Activated CD4-positive, alpha-beta T cell treated with anti-CD3 and anti-CD28 coated beads for 48 hours (primary cell): Measurements from ENCODE around the gene EMC8.
A peak's percentile ranks its signal among the peaks of the same experiment; 100 is the strongest.
"Not testable (repeated sequence)": the region's sequence is repeated elsewhere in the genome, so short reads cannot be mapped to it uniquely, and the experiment has no call there.

ENCODE experiments used
- DNase-seq: peaks from one replicate; pipeline ENCODE4 v3.0.0-alpha.2; 2020

Gene EMC8

DNA sequence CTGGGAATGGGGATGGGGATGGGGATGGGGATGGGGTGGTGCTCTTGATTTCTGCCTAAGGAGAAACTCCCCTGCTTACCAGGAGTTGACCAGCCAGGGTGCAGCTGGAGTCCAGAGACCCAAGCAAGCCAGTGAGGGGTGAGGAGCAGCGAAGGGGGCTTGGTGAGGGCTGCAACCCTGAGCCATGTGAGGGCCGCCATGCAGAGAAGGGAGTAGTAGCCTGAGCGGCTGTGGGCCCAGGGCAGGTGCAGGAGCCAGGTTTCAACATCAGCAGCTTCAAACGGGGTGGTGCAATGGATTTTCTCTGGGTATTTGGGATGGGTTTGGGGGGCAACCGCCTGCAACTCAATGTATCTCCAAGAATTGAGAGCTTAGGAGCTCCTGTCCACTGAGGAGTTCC is 35.4 kb upstream of the EMC8 start:
- DNase-seq: no peak

- DNase-seq: no peak
Observed at GRCh38 chr16:85833219-85833920, 34.0 kb upstream of the EMC8 start.

DNA sequence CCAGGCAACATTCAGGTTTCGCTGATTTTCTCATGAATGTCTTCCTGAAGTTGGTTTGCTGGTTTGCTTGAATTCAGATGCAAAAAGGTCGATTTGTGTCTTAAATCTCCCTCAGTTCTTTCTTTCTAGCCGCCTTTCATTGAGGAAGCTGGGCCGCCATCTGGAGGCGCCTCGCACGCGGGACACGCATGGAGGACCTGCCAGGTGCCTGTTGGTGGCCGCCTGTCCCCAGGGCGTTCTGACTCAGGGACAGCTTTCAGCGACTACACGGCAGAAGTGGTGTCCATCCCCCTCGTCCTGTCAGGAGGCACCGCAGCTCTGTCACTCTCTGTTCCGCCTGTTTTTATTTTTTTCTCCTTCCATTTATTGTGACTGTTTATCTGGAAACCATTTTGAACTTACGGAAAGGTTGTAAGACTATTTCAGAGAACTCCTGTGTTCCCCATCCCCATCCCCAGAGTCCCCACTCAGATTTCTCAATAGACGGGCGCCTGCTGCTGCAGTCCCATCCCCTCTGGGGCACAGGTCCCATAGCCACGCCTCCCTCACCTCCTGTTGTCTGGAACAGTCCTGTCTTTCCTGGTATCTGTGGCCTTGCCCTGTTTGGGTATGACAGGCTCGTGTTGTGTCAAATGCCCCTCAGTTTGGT is 33.4 kb upstream of the EMC8 start:
- no peak for DNase-seq

- DNase-seq: no peak
Observed at GRCh38 chr16:85830821-85831220, 31.5 kb upstream of the EMC8 start.

DNA sequence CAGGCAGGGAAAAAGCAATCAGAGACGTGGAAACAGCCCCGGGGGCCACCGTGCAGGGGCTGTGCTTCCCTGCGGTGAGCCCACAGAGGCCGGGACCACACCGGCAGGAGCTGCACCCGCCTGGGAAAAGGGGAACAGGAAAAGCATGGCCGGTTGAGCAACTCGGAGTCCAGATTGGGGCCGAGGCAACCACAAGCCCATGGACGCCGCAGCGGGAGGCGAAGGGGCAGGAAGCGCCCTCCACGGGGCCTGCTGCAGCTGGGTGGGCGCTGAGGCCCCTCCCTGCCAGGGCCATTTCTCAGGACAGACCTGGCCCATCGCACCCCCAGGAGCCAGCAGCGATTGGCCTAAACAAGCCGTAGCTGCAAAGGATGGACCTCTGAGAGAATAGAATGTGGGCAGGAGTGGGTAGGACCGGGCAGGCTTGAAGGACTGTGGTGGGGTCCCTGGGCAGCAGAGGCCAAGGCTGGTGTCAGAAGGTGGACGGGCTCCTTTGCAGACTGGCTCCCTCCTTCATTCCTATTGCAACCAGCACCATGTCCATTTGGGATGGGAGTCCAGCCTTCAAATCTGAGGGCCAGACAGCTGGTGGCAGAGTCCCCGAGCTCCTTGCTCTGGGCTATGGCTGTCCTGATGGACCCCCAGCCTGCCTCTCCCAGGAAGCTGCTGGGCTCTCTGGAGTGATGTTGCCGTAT is 30.6 kb upstream of the EMC8 start:
- DNase-seq: no peak

- DNase-seq: no peak
Observed at GRCh38 chr16:85829171-85829719, 29.9 kb upstream of the EMC8 start.

DNA sequence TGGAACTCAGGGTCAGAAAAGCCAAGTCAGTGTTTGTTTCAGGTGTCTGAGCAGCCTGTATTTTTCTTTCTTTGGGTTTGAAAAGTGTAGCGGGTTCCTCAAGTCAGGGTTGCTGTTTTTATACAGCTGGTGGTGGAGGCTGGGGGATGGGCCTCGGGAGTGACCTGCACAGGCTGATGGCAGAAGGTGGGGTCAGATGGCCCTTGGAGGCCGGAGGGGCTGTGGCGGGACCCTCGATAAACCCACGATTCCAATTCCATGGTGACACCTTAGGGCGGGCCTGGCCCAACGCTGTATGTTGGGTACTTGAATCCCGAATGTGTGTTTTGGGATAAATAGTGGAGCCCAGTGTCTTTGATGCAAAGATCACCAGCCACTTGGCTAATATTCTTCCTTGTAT is 28.8 kb upstream of the EMC8 start:
- DNase-seq: no peak

GRCh38 chr16:85826686-85827247 is 27.4 kb upstream of the EMC8 start:
- DNase-seq: no peak

- no peak for DNase-seq
Observed at GRCh38 chr16:85825326-85825725, 26.0 kb upstream of the EMC8 start.

GRCh38 chr16:85824161-85825135 is 25.1 kb upstream of the EMC8 start:
- DNase-seq: no peak

GRCh38 chr16:85823328-85823920 is 24.1 kb upstream of the EMC8 start:
- DNase-seq: no peak

GRCh38 chr16:85822145-85822544 is 22.8 kb upstream of the EMC8 start:
- DNase-seq: no peak

- DNase-seq: peak; percentile 88
Observed at GRCh38 chr16:85821390-85822135, 22.2 kb upstream of the EMC8 start.

DNA sequence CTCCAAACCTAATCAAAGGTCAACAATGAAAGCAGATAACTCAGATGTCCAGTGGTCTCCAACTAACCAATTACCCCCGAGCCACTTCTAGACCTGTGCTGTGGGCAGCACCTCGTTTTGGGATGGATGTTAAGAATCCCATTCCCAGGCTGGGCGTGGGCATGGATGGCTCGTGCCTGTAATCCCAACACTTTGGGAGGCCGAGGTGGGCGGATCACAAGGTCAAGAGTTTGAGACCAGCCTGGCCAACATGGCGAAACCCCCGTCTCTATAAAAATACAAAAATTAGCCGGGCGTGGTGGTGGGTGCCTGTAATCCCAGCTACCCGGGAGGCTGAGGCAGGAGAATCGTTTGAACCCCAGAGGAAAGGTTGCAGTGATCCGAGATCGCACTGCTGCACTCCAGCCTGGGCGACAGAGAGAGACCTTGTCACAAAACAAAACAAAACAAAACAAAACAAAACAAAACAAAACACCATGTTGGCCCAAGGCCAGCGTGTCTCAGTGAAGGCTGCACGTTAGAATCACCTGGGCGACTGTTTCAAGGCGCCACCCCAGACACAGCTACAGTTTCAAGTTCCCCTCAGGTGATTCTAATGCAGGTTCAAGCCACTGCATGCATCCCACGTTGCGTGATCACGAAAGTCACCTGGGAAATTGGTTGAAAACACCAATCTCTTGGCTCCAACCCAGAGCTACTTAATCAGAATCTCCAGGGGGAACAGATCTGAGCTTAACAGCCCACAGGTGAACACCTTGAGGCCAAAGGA is 21.4 kb upstream of the EMC8 start:
- DNase-seq: no peak

- no peak for DNase-seq
Observed at GRCh38 chr16:85819771-85820170, 20.4 kb upstream of the EMC8 start.

- peak; percentile 94 for DNase-seq
Observed at GRCh38 chr16:85819245-85819644, 19.9 kb upstream of the EMC8 start.

GRCh38 chr16:85817195-85817594 is 17.9 kb upstream of the EMC8 start:
- DNase-seq: not testable (repeated sequence)

DNA sequence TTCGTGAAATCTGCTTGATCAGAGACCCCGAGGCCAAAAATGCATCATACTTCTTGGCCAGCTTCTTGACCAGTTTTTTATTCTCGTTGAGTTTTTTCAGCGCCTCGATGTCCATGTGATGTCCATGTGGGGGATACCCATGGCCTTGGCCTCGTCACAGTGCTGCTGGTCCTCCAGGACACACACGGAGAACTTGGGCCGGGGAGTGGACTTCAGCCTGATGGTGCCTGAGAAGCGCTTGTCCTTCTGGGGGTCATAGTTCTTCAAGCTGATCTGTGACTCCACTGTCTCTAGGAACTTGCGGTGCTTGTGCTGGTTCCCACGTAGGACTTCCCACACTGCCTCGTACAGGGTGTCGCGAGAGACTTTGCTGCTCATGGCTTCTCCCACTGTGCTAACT is 16.8 kb upstream of the EMC8 start:
- DNase-seq: no peak

GRCh38 chr16:85812811-85813700 is 13.7 kb upstream of the EMC8 start:
- no peak for DNase-seq
